HepG2 (cell line): ENCODE results near the gene MMP27. TPM values are rescaled to one million over a fixed set of nuclear protein-coding genes. Genes with fewer than 3 reads are reported as not detected.
"Not testable (repeated sequence)": the region's sequence is repeated elsewhere in the genome, so short reads cannot be mapped to it uniquely, and the experiment has no call there.

Experiments
- ATAC-seq: fragments of 200-7000 bp; cut with Tn5 transposase; 3 replicates; pipeline ENCODE4 v1.9.1; 2020; ENCODE audit warnings: mild to moderate bottlenecking, moderate library complexity
- BruUV-seq: library from RNA; stranded (reverse); fragments of 400-500 nt; replicated peaks from 2 replicates; lab custom pipeline; 2021; lab: Mats Ljungman, UMichigan
- CTCF ChIA-PET: fragments of 300-600 bp; formaldehyde crosslinking; extraction: SDS; loops from one replicate; lab custom pipeline; 2021; ENCODE audit warnings: low total read pairs, inconsistent platforms, low intra/inter-chr PET ratio; lab: Yijun Ruan, JAX
- POLR2A ChIA-PET: fragments of 350-600 bp; sonication (Branson Sonifier 250); formaldehyde crosslinking; loops from one replicate; lab custom pipeline; 2020; ENCODE audit warnings: antibody characterized with exemption, inconsistent platforms; lab: Yijun Ruan, JAX
- DNase-seq: peaks from one replicate; pipeline ENCODE4 v3.0.0-alpha.2; 2015; ENCODE audit warnings: low spot score
- FAIRE-seq: peaks from 3 replicates; lab custom pipeline; 2011; peaks lifted over from hg19 to GRCh38; lab: Jason Lieb, UNC
- H2AFZ ChIP-seq: one replicate; pipeline ENCODE4 v1.6.1; 2011; ENCODE audit warnings: low read length, inconsistent platforms
- H3K27ac ChIP-seq: fragments of 300-600 bp; 3 replicates; pipeline ENCODE4 v1.8.0; 2011; ENCODE audit warnings: mixed run types, mild to moderate bottlenecking, mixed read lengths, low read length, inconsistent platforms; ENCODE audit not compliant: insufficient read depth; ENCODE audit errors: extremely low read length
- H3K27me3 ChIP-seq, 2 experiments: fragments of 200-600 bp in 1 of 2; 2 replicates in 1 of 2; 3 replicates in 1 of 2; pipeline versions ENCODE4 v1.6.0 to v1.8.0; 2011; ENCODE audit warnings: low read length in 2 of 2, mild to moderate bottlenecking in 2 of 2, moderate library complexity in 2 of 2, inconsistent platforms in 1 of 2; ENCODE audit not compliant: insufficient read depth in 2 of 2, control insufficient read depth in 1 of 2
- H3K36me3 ChIP-seq, 2 experiments: fragments of 200-600 bp in 1 of 2; replicated peaks in 1 of 2; 2 replicates in 1 of 2; 3 replicates in 1 of 2; pipeline versions ENCODE4 v1.5.1 to v1.8.0; 2011; ENCODE audit warnings: low read length in 2 of 2, inconsistent platforms in 1 of 2; ENCODE audit not compliant: insufficient read depth in 2 of 2, control insufficient read depth in 1 of 2
- H3K4me1 ChIP-seq: 2 replicates; pipeline ENCODE4 v1.5.1; 2012; ENCODE audit warnings: low read length, inconsistent platforms; ENCODE audit not compliant: insufficient read depth
- H3K4me2 ChIP-seq: 2 replicates; pipeline ENCODE4 v1.6.0; 2011; ENCODE audit warnings: low read depth, low read length, inconsistent platforms
- H3K4me3 ChIP-seq, 3 experiments: fragments of 200-600 bp in 1 of 3; sonication (generic), shearing (Covaris generic) in 1 of 3; replicated peaks in 1 of 3; 2 replicates each; pipeline ENCODE4 v1.5.1; 2011 to 2016; ENCODE audit warnings: low read length in 3 of 3, inconsistent platforms in 2 of 3, low read depth in 2 of 3, mild to moderate bottlenecking in 2 of 3, control low read depth in 1 of 3, mixed read lengths in 1 of 3; ENCODE audit not compliant: insufficient read depth in 1 of 3
- H3K79me2 ChIP-seq: one replicate; pipeline ENCODE4 v1.6.1; 2011; ENCODE audit warnings: low read length, inconsistent platforms; ENCODE audit not compliant: insufficient read depth
- H3K9ac ChIP-seq: 2 replicates; pipeline ENCODE4 v1.6.0; 2011; ENCODE audit warnings: mild to moderate bottlenecking, low read depth, low read length, inconsistent platforms; ENCODE audit not compliant: insufficient read depth
- H3K9me3 ChIP-seq: 2 replicates; pipeline ENCODE4 v1.5.1; 2012; ENCODE audit warnings: mild to moderate bottlenecking, low read length
- H4K20me1 ChIP-seq: 2 replicates; pipeline ENCODE4 v1.6.0; 2011; ENCODE audit warnings: inconsistent platforms, mild to moderate bottlenecking, low read length, moderate library complexity; ENCODE audit not compliant: insufficient read depth
- ZNF687 ChIP-seq: sonication (generic); formaldehyde crosslinking; IDR thresholded peaks from 2 replicates; pipeline ENCODE4 v1.5.1; 2020; ENCODE audit warnings: mild to moderate bottlenecking, missing genetic modification reagents, moderate library complexity
- WGBS: methylation state at CpG from one replicate; pipeline ENCODE4 v1.1.6; 2017; ENCODE audit warnings: low lambda C conversion rate; 5-methylcytosine and 5-hydroxymethylcytosine counted together
- in situ Hi-C: cut with HindIII; loops from 2 replicates; pipeline ENCODE4 v1.10.0; 2017; ENCODE audit warnings: low pct_unique_long_range_greater_than_20kb; ENCODE audit not compliant: extremely low pct_ligation_motif_present
- intact Hi-C: fragments of 100-400 bp; cut with micrococcal nuclease; formaldehyde crosslinking; loops from one replicate; pipeline ENCODE4 v1.10.0; 2022; ENCODE audit not compliant: unreplicated experiment
- polyA plus RNA-seq, 8 experiments: library from polyadenylated mRNA; depleted of rRNA in 3 of 8; stranded (reverse) in 7 of 8; unstranded in 1 of 8; fragments of >200 nt; fragmentation: Illumina TruSeq in 4 of 8; extraction: Trizol in 4 of 8; gene quantifications; 2 replicates each; pipeline versions ENCODE4 v1.2.1 to v1.2.3, GENCODE V29; 2011 to 2016; ENCODE audit warnings: low read depth in 4 of 8, missing spikeins in 1 of 8, mixed read lengths in 1 of 8; ENCODE audit not compliant: insufficient read depth in 1 of 8
- total RNA-seq, 5 experiments: library from RNA; depleted of rRNA; stranded (reverse); fragments of >200 nt; fragmentation: Illumina TruSeq; extraction: Trizol; gene quantifications; 2 replicates each; pipeline ENCODE4 v1.2.3, GENCODE V29; 2016; ENCODE audit warnings: low read depth in 1 of 5

MMP27 gene
- total and polyA plus RNA-seq, 2 of the 13 experiments (the other 11 are each of a cell fraction or from before 2014, with no cell fraction given), result not detected

- peak overlapping the region; percentile 61 for H3K4me2 ChIP-seq
- H3K9me3 ChIP-seq, intact Hi-C loops: not testable (repeated sequence)
These were observed 41.4 kb upstream of the MMP27 start for GRCh38 chr11:102746746-102747578.

More at GRCh38 chr11:102746746-102747578, 41.4 kb upstream of the MMP27 start:
- H2AFZ ChIP-seq, H3K79me2 ChIP-seq, DNase-seq, H3K27ac ChIP-seq, BruUV-seq, CTCF ChIA-PET, H3K27me3 ChIP-seq, POLR2A ChIA-PET, H3K36me3 ChIP-seq, H3K4me1 ChIP-seq, H3K9ac ChIP-seq, H4K20me1 ChIP-seq, FAIRE-seq, ATAC-seq: not testable (repeated sequence)
- 2% methylated on average over 15 of the region's 32 CpGs for WGBS
- H3K4me3 ChIP-seq, result peak overlapping the region in 2 of 3 experiments; percentile 31 to 46; a peak in 4 of 6 replicates
- in situ Hi-C loops, result loop anchor here (25.0 kb wide), 1 partner anchor 190 kb away; no protein-coding TSS in a partner anchor
- TF ChIP-seq ZNF687, result peak; percentile 19; the same call in 1 of the 2 replicates
